Natural killer cell (primary cell): Measurements from ENCODE around the gene MB21D2. TPM values are rescaled to one million over a fixed set of nuclear protein-coding genes. Genes with fewer than 3 reads are reported as not detected.

Experiments
- ATAC-seq, 3 donors: fragments of 150-1000 bp in 2 of 3; fragments of 200-7000 bp in 1 of 3; cut with Tn5 transposase; 1 replicate in 1 of 3; 2 replicates in 2 of 3; pipeline ENCODE4 v1.10.0; 2021; ENCODE audit warnings: mild to moderate bottlenecking in 2 of 3, moderate library complexity in 2 of 3
- DNase-seq, 2 donors: peaks; one replicate each; pipeline versions ENCODE4 v3.0.0 to v3.0.0-alpha.2; 2013 to 2021; ENCODE audit warnings: mixed read lengths in 1 of 2
- H3K27ac ChIP-seq: one replicate; pipeline ENCODE4 v1.5.1; 2013; ENCODE audit warnings: mild to moderate bottlenecking, low read length
- H3K27me3 ChIP-seq: one replicate; pipeline ENCODE4 v1.6.1; 2013; ENCODE audit warnings: low read length; ENCODE audit not compliant: control insufficient read depth, insufficient read depth
- H3K36me3 ChIP-seq: one replicate; pipeline ENCODE4 v1.6.1; 2013; ENCODE audit warnings: low read length; ENCODE audit not compliant: control insufficient read depth, insufficient read depth
- H3K4me1 ChIP-seq: one replicate; pipeline ENCODE4 v1.6.1; 2013; ENCODE audit warnings: low read length; ENCODE audit not compliant: control insufficient read depth, insufficient read depth
- H3K4me3 ChIP-seq: one replicate; pipeline ENCODE4 v1.5.1; 2013; ENCODE audit warnings: low read length
- H3K9me3 ChIP-seq: one replicate; pipeline ENCODE4 v1.6.1; 2013; ENCODE audit warnings: low read length; ENCODE audit not compliant: control insufficient read depth, insufficient read depth
- H3K27ac Mint-ChIP-seq, 2 donors: one replicate each; pipeline ENCODE4 v1.8.0; 2022; ENCODE audit warnings: mild to moderate bottlenecking in 2 of 2, mixed read lengths in 2 of 2, moderate library complexity in 1 of 2
- H3K27me3 Mint-ChIP-seq, 2 donors: one replicate each; pipeline ENCODE4 v1.8.0; 2022; ENCODE audit warnings: low read depth in 2 of 2, mixed read lengths in 2 of 2
- H3K36me3 Mint-ChIP-seq: one replicate; pipeline ENCODE4 v1.8.0; 2022; ENCODE audit warnings: mixed read lengths
- H3K4me1 Mint-ChIP-seq, 2 donors: one replicate each; pipeline ENCODE4 v1.8.0; 2022; ENCODE audit warnings: mixed read lengths in 2 of 2
- H3K4me3 Mint-ChIP-seq: one replicate; pipeline ENCODE4 v1.8.0; 2022; ENCODE audit warnings: mild to moderate bottlenecking, moderate library complexity, mixed read lengths
- H3K9me3 Mint-ChIP-seq, 2 donors: one replicate each; pipeline ENCODE4 v1.8.0; 2022; ENCODE audit warnings: mixed read lengths in 2 of 2
- CTCF ChIP-seq: fragments of 200-600 bp; IDR thresholded peaks from one replicate; pipeline ENCODE4 v1.8.0; 2022; ENCODE audit warnings: antibody characterized with exemption
- WGBS: methylation state at CpG from one replicate; pipeline ENCODE4 v1.1.7; 2013; ENCODE audit warnings: missing lambda C conversion rate; ENCODE audit not compliant: insufficient coverage; 5-methylcytosine and 5-hydroxymethylcytosine counted together
- intact Hi-C: fragments of 100-400 bp; cut with micrococcal nuclease; formaldehyde crosslinking; loops from one replicate; pipeline ENCODE4 v1.14.2; 2022
- total RNA-seq, 4 donors: library from RNA; stranded (reverse); fragments of 120-200 nt in 1 of 4; gene quantifications; one replicate each; pipeline versions ENCODE4 v1.2.3 to v1.2.4, GENCODE V29; 2013 to 2022

The MB21D2 gene
- total RNA-seq, 3 donors from 2014 or later (not counting 1 experiment from before 2014, with no cell fraction given): 0.19 to 0.45 (median 0.27) TPM

- no peaks in the 10 kb centered on the region for H3K4me1 ChIP-seq
- no peaks in the 10 kb centered on the region for H3K36me3 ChIP-seq
- H3K9me3 ChIP-seq: no peaks in the 10 kb centered on the region
- no peak for TF ChIP-seq CTCF
- intact Hi-C loops: no loop called here
- H3K4me3 ChIP-seq: no peak overlapping the region
- no peaks in the 10 kb centered on the region for H3K36me3 Mint-ChIP-seq
- H3K27me3 ChIP-seq: no peaks in the 10 kb centered on the region
- H3K4me1 Mint-ChIP-seq: no peaks in the 10 kb centered on the region
- no peaks in the 10 kb centered on the region for H3K27me3 Mint-ChIP-seq
- no peaks in the 10 kb centered on the region for H3K9me3 Mint-ChIP-seq
- 86% methylated on average over 6 of the region's 6 CpGs for WGBS
- DNase-seq (no peak), ATAC-seq (no peak)
- no peak overlapping the region for H3K4me3 Mint-ChIP-seq
- H3K27ac Mint-ChIP-seq: no peak overlapping the region
- H3K27ac ChIP-seq: no peak overlapping the region
Measured at GRCh38 chr3:192880313-192880712, 37.3 kb downstream of the MB21D2 start.

DNA sequence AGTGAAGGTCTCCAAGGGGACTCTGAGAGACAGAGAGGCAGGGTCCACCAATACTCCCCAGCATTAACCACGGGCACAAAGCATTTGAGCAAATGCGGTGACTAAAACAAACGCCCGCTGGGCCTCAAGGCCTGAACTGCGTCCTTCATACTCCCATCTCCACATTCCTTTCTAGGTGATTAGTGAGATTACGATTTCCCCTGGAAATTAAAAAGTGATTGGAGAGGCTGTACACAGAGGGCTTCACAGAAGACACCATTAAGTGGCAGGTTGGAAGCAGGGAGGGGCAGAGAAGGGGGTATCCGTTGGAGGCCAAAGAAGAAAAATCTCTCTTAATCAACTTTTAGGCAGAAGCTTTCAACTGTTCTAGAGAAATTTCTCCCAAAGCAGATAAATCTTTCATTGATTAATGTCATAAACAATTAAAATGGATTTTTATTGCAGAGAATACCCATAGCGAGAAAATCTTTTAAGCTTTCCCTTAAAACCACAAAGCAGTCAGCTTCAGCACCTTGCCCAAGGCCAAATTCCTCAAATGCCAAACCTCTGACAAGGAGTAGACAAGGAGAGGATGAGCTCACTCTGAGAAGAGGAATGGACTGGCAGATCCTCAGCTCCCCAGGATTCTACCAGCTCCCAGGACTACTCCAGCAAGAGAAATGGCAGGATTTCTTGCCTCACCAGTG lies 38.2 kb downstream of the MB21D2 start:
- no peak for TF ChIP-seq CTCF
- H3K4me3 Mint-ChIP-seq: no peak overlapping the region
- no peaks in the 10 kb centered on the region for H3K4me1 Mint-ChIP-seq
- H3K9me3 Mint-ChIP-seq: no peaks in the 10 kb centered on the region
- 86% methylated on average over 6 of the region's 8 CpGs for WGBS
- no peak overlapping the region for H3K27ac Mint-ChIP-seq
- Histone ChIP-seq H3K4me3 (no peak overlapping the region), H3K9me3 (no peaks in the 10 kb centered on the region), H3K36me3 (no peaks in the 10 kb centered on the region), H3K27ac (no peak overlapping the region), H3K27me3 (no peaks in the 10 kb centered on the region), H3K4me1 (no peaks in the 10 kb centered on the region)
- no peaks in the 10 kb centered on the region for H3K36me3 Mint-ChIP-seq
- ATAC-seq (no peak), DNase-seq (no peak)
- intact Hi-C loops: no loop called here
- H3K27me3 Mint-ChIP-seq: no peaks in the 10 kb centered on the region

DNA sequence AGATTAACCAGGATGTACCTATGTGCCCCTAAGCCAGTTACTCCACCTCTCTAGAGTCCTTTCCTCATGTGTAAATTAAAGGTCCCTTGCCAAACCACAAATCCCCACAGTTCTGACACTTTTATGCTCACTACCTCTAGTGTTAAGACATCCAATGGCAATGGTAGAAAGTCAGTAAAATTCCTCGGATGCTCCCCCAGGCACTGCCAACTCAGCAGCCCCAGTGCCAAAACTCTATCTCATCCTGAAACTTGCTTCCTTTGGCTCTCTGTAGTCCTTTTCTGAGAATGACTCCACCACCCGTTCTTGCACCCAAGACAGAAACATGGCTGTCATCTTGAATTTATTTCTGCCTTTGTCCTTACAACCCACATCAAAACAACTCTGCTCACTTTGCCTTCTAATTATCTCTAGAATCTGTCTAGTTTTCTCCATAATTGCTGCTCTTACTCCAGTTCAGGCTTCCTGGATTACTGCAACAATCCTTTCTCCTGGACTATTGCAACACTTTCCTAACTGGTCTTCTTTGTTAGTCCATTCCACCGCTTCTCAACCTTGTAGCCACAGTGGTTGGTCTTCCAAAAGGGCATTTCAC lies 41.6 kb downstream of the MB21D2 start:
- Histone ChIP-seq H3K4me1 (no peaks in the 10 kb centered on the region), H3K27me3 (no peaks in the 10 kb centered on the region), H3K9me3 (no peaks in the 10 kb centered on the region), H3K4me3 (no peak overlapping the region), H3K27ac (no peak overlapping the region), H3K36me3 (no peaks in the 10 kb centered on the region)
- Mint-ChIP-seq H3K4me1 (no peaks in the 10 kb centered on the region), H3K36me3 (no peaks in the 10 kb centered on the region), H3K4me3 (no peak overlapping the region), H3K27me3 (no peaks in the 10 kb centered on the region), H3K9me3 (no peaks in the 10 kb centered on the region), H3K27ac (no peak overlapping the region)
- intact Hi-C loops: no loop called here
- no peak for TF ChIP-seq CTCF
- 60% methylated on average over 3 of the region's 3 CpGs for WGBS
- DNase-seq: no peak
- ATAC-seq: no peak

DNA sequence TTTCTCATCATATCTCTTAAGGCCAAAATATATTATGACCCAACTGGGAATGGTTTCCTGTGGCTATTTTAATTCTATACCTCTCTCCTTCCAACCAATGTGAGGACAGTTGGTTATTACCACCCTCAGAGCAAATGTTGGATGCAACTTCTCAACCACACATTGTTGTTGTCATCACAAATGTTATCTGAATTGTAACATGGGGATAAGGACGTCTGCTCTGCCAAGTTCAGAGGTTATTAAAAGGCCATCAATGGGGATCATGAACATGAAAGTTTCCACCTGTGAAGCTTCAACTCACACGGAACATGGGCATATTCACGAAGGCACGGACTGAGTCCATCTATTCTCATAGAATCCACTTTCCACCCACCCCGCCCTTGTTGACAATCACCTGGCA lies 46.8 kb downstream of the MB21D2 start:
- TF ChIP-seq CTCF: no peak
- Mint-ChIP-seq H3K27ac (no peak overlapping the region), H3K27me3 (no peaks in the 10 kb centered on the region), H3K4me3 (no peak overlapping the region), H3K9me3 (no peaks in the 10 kb centered on the region), H3K36me3 (no peaks in the 10 kb centered on the region), H3K4me1 (no peaks in the 10 kb centered on the region)
- Histone ChIP-seq H3K27me3 (no peaks in the 10 kb centered on the region), H3K27ac (no peak overlapping the region), H3K4me3 (no peak overlapping the region), H3K36me3 (no peaks in the 10 kb centered on the region), H3K4me1 (no peaks in the 10 kb centered on the region), H3K9me3 (no peaks in the 10 kb centered on the region)
- no peak for DNase-seq
- intact Hi-C loops: no loop called here
- 96% methylated on average over 5 of the region's 5 CpGs for WGBS
- ATAC-seq: no peak
